Rectal smooth muscle tissue (tissue), 1 donor: ENCODE data around the gene RPE65.
"Not testable (repeated sequence)": the region's sequence is repeated elsewhere in the genome, so short reads cannot be mapped to it uniquely, and the experiment has no call there.

Experiments used
- H3K27ac ChIP-seq: one replicate; pipeline ENCODE4 v1.7.0; 2013; ENCODE audit warnings: low read depth, low read length, inconsistent platforms
- H3K27me3 ChIP-seq: one replicate; pipeline ENCODE4 v1.7.0; 2013; ENCODE audit warnings: low read length; ENCODE audit not compliant: control insufficient read depth, insufficient read depth
- H3K36me3 ChIP-seq: one replicate; pipeline ENCODE4 v1.7.0; 2013; ENCODE audit warnings: low read length; ENCODE audit not compliant: control insufficient read depth, insufficient read depth
- H3K4me1 ChIP-seq: one replicate; pipeline ENCODE4 v1.7.0; 2013; ENCODE audit warnings: low read length; ENCODE audit not compliant: control insufficient read depth, insufficient read depth
- H3K4me3 ChIP-seq: one replicate; pipeline ENCODE4 v1.7.0; 2013; ENCODE audit warnings: low read length
- H3K9ac ChIP-seq: one replicate; pipeline ENCODE4 v1.7.0; 2013; ENCODE audit warnings: low read length

Gene RPE65

DNA sequence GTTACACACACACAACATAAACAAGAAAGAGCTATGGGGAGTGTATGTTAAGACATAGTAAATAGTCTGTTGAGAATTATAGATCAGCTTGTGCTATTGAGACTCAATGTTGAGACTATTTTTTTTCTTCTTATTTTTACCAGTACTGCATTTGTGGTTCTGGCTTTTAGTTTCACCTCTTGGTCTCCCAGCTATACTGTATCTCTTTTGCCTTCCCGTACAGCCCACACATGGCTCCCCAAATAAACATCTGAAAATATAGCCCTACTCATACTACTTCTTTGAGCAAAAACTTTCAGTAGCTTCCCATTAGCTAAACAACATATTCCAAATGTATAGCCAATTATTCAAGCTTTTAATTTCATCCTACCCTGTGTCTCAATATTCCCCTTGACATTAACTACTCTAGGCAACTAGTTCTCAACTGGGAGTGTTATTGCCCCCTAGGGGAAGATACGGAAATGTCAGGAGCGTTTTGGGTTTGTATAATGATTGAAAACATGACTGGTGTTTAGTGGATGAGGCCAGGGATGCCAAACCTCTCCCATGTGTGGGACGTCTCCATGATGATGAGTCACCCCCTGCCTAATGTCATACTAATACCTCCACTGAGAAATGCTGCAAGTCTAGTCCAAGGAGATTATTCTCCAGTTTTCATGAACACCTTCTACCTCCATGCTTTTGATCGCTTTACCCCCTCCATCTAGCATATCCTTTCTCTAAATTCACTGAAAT is 6.8 kb downstream of the RPE65 start:
- H3K4me3 ChIP-seq = no peak overlapping the region
- no peaks in the 10 kb centered on the region for H3K36me3 ChIP-seq
- no peak overlapping the region for H3K27ac ChIP-seq
- no peak overlapping the region for H3K9ac ChIP-seq
- no peaks in the 10 kb centered on the region for H3K4me1 ChIP-seq
- no peaks in the 10 kb centered on the region for H3K27me3 ChIP-seq

DNA sequence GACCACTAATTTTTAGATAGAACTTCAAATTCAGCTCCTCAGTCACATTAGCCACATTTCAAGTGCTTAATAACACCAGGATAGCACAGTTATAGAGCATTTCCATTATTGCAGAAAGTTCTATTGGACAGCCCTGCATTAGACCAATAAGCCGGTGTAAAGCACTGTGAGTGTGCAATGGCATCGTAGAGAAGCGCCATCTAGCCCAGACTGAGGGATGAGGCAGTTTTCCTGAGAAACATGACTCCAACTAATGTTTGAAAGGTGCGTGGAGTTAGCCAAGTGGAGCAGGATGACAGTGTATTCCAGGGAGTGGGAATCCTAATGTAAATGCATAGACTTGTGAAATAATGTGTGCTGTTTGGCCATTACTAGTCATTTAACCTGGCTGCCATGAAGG is 7.7 kb downstream of the RPE65 start:
- H3K9ac ChIP-seq = no peak overlapping the region
- no peak overlapping the region for H3K4me3 ChIP-seq
- no peak overlapping the region for H3K27ac ChIP-seq
- H3K4me1 ChIP-seq = no peaks in the 10 kb centered on the region
- no peaks in the 10 kb centered on the region for H3K27me3 ChIP-seq
- no peaks in the 10 kb centered on the region for H3K36me3 ChIP-seq

DNA sequence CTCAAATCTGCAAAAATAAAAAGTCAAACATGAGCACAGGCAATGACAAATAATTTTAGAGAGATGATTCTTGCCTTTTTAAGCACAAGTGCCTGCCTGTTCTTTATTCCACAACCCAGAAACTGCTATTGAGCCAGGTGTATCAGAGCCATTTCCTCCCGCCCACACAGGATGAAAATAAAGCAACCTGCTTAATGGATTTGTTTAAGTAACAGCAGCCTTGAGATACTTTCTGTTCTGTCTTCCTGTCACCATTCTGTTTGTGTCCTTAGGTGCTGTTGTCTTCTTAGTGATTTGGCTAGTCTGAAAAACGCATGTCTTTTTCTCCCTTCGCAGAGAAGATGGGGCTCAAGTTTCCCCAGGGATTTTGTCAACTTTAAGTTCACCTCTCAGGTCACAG is 11.4 kb downstream of the RPE65 start:
- no peaks in the 10 kb centered on the region for H3K27me3 ChIP-seq
- H3K27ac ChIP-seq = no peak overlapping the region
- no peak overlapping the region for H3K4me3 ChIP-seq
- H3K36me3 ChIP-seq = no peaks in the 10 kb centered on the region
- H3K9ac ChIP-seq = no peak overlapping the region
- no peaks in the 10 kb centered on the region for H3K4me1 ChIP-seq

DNA sequence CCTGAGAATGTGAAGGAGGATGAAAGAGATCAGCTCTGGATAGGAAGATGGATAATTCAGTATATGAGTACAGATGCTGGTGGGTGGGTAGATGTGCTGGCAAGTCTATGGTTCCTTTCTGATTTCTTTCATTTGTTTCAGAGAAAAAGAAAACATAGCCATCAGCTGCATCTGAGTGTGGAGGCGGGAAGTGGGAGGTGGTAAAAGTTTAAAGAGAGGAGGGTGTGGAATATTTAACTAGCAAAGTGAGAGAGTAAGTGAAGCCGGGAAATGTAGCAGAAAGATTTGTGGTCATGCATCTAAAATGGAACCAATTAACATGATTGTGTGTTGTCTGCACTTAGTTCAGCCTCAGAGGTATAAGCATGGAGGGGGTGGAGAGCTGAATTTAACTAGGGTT is 16.4 kb downstream of the RPE65 start:
- Histone ChIP-seq H3K27me3 (no peaks in the 10 kb centered on the region), H3K4me1 (no peaks in the 10 kb centered on the region), H3K4me3 (no peak overlapping the region), H3K27ac (no peak overlapping the region), H3K9ac (no peak overlapping the region), H3K36me3 (no peaks in the 10 kb centered on the region)

DNA sequence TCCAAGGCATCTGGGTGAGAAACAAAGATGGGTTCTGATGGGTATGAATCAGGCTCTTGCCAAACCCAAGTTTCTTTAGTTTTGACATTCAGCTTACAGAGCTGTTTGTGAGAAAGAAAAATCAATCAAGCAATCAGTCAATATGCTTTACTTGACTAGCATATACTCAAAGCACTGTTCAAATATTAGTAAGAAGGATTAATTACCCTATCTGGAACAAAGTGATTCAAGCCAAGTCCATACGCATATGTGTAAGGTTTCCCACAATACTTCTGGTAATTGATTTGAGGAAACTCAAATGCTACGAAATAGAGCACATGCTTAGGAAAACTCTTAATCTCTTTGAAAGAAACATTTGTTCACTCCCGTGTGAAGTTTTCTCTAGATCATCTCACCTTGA is 18.7 kb downstream of the RPE65 start:
- H3K4me3 ChIP-seq = no peak overlapping the region
- H3K36me3 ChIP-seq = no peaks in the 10 kb centered on the region
- H3K27me3 ChIP-seq = no peaks in the 10 kb centered on the region
- no peak overlapping the region for H3K9ac ChIP-seq
- no peaks in the 10 kb centered on the region for H3K4me1 ChIP-seq
- no peak overlapping the region for H3K27ac ChIP-seq

DNA sequence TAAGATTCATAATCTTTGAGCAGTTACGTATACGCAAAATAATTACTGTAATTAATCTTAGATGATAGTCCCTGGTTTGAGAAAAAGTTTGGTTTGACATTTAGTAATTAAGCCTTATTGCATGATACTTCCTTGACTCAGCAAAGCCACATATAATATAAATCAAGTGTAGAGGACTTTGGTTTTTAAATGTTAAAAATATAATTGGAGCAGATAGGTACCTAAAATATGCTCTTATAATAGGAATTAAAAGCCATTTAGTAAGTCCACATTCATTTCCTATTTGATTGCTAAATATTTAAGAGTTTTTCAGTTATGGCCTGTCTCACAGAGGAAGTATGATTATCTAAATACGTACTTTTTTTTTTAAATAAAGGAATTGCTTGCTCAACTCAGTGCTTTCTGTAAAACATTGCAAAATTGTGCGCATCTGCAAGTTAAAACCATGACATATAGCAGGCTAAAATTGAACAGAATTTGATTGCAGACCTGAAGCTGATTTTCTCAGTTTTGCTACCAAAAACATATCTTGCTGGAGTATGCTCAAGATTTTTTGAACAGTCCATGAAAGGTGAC is 20.4 kb downstream of the RPE65 start:
- Histone ChIP-seq H3K27ac (no peak overlapping the region), H3K36me3 (no peaks in the 10 kb centered on the region), H3K4me3 (no peak overlapping the region), H3K9ac (no peak overlapping the region), H3K4me1 (no peaks in the 10 kb centered on the region), H3K27me3 (no peaks in the 10 kb centered on the region)

DNA sequence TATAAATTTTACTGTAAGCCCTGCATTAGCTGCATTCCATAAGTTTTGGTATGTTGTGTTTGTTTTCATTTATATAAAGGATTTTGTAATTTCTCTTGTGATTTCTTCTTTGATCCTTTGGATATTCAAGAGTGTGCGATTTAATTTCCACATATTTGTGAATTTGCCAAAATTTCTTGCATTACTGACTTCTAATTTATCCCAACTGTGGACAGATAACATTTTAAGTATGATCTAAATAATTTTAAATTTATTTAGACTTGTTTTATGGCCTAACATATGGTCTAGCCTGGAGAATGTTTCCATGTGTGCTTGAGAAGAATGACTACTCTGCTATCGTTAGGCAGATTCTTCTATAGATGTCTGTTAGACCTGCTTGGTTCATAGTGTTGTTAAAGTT is 23.2 kb downstream of the RPE65 start:
- no peaks in the 10 kb centered on the region for H3K4me1 ChIP-seq
- no peaks in the 10 kb centered on the region for H3K27me3 ChIP-seq
- H3K36me3 ChIP-seq = no peaks in the 10 kb centered on the region
- no peak overlapping the region for H3K9ac ChIP-seq
- H3K4me3 ChIP-seq = no peak overlapping the region
- H3K27ac ChIP-seq = no peak overlapping the region

DNA sequence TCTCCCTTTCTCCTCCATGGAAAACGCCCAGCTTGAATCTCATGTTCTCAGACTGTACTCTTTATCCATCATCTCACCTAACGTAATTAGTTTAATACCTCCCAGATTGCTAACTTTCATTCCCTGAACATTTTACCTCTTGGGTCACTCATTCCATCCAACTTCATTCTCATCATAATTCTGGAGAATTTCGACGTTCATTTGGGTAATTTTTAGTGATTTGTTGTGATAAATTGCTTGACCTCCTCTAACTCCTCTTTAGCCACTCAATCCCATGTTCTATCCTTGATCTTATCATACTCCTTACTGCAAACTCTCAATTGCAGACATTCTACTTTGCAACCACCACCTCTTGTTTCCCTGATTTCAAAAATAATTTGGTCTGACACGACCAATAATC is 28.4 kb downstream of the RPE65 start:
- Histone ChIP-seq H3K4me1 (no peaks in the 10 kb centered on the region), H3K4me3 (no peak overlapping the region), H3K27ac (no peak overlapping the region), H3K9ac (no peak overlapping the region), H3K36me3 (no peaks in the 10 kb centered on the region), H3K27me3 (no peaks in the 10 kb centered on the region)

DNA sequence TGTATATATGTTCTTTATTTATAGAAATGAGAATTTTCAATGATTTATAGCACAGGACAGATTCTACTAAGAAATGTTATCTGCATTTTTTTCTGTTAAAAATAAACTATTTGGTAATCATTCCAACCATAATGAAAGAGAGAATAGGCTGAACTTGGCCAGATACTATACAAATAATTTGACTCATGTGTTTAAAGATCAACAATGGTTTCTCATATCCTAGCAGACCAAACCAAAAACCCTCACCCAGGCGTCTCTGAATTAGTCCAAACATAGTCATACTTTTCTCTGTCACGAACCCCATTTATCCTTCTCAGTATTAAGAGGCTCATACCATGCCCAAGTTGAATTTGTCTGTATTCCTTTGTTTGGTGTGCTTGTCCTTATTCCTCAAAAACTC is 40.3 kb downstream of the RPE65 start:
- Histone ChIP-seq H3K4me3 (no peak overlapping the region), H3K27me3 (no peaks in the 10 kb centered on the region), H3K4me1 (no peaks in the 10 kb centered on the region), H3K36me3 (no peaks in the 10 kb centered on the region), H3K9ac (no peak overlapping the region), H3K27ac (no peak overlapping the region)

DNA sequence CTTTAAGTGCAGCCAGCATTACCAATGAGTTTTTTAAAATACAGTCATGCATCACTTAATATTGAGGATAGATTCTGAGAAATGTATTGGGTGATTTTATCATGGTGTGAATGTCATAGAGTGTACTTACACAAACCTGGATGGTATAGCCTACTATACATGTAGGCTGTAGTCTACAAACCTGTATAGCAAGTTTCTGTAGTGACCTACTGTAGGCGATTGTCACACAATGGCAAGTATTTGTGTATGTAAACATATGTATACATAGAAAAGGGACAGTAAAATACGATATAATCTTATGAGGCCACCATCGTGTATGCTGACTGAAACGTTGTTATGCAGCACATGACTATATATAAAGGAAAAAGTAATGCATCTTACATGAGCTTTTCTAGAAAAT is 48.2 kb downstream of the RPE65 start:
- H3K27me3 ChIP-seq = no peaks in the 10 kb centered on the region
- H3K4me1 ChIP-seq = no peaks in the 10 kb centered on the region
- no peak overlapping the region for H3K4me3 ChIP-seq
- no peaks in the 10 kb centered on the region for H3K36me3 ChIP-seq
- H3K27ac ChIP-seq = no peak overlapping the region
- no peak overlapping the region for H3K9ac ChIP-seq

DNA sequence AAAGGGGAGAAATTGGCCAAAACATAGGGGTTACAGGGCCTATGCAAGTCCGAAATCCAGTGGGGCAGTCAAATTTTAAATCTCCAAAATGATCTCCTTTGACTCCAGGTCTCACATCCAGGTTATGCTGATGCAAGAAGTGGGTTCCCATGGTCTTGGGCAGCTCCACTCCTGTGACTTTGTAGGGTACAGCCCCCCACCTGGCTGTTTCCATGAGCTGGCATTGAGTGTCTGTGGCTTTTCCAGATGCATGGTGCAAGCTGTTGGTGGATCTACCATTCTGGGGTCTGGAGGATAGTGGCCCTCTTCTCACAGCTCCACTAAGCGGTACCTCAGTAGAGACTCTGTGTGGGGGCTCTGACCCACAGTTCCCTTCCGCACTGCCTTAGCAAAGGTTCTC is 54.2 kb downstream of the RPE65 start:
- H3K27ac ChIP-seq, H3K27me3 ChIP-seq, H3K36me3 ChIP-seq, H3K9ac ChIP-seq, H3K4me1 ChIP-seq, H3K4me3 ChIP-seq: not testable (repeated sequence)

DNA sequence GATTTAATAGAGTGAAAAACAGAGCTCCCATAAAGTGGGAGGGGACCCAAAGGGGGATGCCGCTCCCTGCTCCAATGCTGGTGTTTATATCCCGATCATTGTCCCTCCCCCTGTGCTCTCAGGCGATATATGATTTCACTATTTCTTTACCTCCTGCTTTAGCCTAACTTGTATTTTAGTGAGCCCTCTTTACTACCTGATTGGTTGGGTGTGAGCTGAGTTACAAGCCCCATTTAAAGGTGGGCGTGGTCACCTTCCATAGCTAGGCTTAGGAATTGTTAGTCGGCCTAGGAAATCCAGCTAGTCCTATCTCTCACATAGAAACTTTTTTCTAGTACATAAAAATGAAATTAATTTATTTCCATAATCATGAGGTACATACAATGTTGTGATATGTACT is 57.3 kb downstream of the RPE65 start:
- H3K27me3 ChIP-seq, H3K4me1 ChIP-seq, H3K9ac ChIP-seq: not testable (repeated sequence)

DNA sequence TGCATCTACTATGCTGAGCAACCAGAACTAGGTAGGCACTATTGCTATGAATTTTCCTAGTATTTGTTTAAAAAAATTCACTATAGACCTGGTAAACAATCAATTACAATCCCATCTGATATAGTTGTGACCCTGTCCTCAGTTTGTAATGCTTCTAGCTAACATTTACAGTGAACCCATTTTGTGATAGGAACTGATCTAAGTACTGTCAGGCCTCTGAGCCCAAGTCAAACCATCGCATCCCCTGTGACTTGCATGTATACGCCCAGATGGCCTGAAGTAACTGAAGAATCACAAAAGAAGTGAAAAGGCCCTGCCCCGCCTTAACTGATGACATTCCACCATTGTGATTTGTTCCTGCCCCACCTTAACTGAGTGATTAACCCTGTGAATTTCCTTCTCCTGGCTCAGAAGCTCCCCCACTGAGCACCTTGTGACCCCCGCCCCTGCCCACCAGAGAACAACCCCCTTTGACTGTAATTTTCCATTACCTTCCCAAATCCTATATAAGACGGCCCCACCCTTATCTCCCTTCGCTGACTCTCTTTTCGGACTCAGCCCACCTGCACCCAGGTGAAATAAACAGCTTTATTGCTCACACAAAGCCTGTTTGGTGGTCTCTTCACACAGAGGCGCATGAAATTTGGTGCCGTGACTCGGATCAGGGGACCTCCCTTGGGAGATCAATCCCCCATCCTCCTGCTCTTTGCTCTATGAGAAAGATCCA is 63.8 kb downstream of the RPE65 start:
- H3K4me1 ChIP-seq = peaks cover 11% of the 10 kb centered on the region
- H3K9ac ChIP-seq, H3K27ac ChIP-seq, H3K36me3 ChIP-seq, H3K4me3 ChIP-seq, H3K27me3 ChIP-seq: not testable (repeated sequence)

More for the DNA sequence above, 57.3 kb downstream of the RPE65 start:
- not testable (repeated sequence) for H3K27ac ChIP-seq, H3K4me3 ChIP-seq, H3K36me3 ChIP-seq
